NCI-H526 (cell line): ENCODE results near the gene TRIM72.
"Not testable (repeated sequence)": the region's sequence is repeated elsewhere in the genome, so short reads cannot be mapped to it uniquely, and the experiment has no call there.

Experiments used
- DNase-seq, 2 experiments: peaks; one replicate each; lab custom pipeline; 2025; lab: John Stamatoyannopoulos, UW

Gene TRIM72

DNA sequence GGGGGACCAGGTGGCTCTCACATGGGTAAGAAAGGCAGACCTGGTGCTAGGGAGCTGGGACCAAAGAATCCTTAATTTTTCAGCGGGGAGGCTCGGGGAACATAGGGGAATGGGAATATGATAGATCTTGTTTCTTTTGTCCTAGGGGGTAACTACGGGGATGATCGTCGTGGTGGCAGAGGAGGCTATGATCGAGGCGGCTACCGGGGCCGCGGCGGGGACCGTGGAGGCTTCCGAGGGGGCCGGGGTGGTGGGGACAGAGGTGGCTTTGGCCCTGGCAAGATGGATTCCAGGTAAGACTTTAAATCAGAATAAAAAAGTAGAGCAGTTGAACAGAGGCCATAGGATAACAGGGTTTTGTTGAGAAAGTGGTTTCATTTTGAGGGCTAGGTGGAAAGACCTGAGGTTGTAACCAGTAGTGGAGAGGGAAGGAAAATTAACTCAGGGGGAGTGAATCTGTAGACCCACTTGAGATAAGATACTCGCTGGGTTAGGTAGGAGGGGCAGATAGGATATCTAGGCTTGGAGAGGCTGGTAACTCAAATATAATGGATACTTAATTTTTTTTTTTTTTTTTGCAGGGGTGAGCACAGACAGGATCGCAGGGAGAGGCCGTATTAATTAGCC, 23.0 kb upstream of the TRIM72 start:
- DNase-seq = no peak

DNA sequence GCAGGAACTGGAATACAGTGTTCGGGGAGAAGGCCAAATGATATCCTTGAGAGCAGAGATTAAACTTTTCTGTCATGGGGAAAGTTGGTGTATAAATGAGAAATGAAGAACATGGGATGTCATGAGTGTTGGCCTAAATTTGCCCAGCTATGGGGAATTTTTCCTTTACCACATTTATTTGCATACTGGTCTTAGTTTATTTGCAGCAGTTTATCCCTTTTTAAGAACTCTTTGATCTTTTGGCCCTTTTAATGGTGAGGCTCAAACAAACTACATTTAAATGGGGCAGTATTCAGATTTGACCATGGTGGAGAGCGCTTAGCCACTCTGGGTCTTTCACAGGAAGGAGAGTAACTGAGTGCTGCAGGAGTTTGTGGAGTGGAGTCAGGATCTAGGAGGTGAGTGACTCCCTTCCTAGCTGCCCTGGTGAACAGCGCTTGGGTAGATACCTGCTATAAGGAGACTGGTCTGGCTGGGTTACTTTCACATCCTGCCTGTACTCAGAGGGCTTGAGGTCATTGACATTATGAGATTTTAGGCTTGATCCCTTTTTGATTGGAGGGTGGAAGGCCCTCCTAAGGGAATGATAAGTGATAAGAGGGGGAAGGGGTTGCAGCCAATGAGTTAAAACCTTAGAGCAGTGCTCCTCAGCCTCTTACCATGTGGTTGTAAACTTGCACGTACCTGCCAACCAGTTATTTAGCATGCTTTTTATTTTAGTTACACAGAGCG, 22.1 kb upstream of the TRIM72 start:
- DNase-seq = no peak

DNA sequence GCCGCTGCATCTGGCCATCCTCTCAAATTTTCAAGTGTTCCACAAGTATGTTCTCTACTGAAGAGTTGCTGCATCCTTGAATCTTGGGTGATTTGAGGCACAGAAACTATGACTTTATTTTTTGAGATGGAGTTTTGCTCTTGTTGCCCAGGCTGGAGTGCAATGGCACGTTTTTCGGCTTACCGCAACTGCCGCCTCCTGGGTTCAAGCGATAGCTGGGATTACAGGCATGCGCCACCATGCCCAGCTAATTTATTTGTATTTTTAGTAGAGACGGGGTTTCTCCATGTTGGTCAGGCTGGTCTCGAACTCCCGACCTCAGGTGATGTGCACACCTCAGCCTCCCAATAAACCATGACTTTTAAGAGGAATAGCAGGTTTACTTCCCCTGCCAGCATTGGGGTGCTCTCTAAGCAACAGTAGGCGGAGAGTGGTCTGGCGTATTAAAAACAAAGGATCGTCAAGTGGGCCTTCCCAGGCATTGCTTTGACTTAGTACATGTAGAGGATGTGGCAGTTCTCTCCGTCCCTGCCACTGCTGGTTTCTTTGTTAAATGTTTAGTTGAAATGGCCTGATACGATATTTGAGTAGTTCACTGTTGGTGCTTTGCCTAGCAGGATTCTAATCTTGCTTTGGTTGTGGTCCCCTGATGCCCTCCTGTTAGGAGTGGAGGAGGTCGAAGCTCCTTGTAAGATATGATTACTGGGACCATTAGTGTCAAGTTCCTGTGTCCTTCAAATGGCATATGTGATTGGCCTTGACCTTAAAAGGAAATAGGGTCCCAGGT, 20.9 kb upstream of the TRIM72 start:
- no peak for DNase-seq

- no peak for DNase-seq
Observed at GRCh38 chr16:31193874-31194273, 20.0 kb upstream of the TRIM72 start.

GRCh38 chr16:31194898-31195297, 19.0 kb upstream of the TRIM72 start:
- no peak for DNase-seq

GRCh38 chr16:31195861-31196260, 18.1 kb upstream of the TRIM72 start:
- DNase-seq = not testable (repeated sequence)

- no peak for DNase-seq
Observed at GRCh38 chr16:31196324-31197088, 17.4 kb upstream of the TRIM72 start.

DNA sequence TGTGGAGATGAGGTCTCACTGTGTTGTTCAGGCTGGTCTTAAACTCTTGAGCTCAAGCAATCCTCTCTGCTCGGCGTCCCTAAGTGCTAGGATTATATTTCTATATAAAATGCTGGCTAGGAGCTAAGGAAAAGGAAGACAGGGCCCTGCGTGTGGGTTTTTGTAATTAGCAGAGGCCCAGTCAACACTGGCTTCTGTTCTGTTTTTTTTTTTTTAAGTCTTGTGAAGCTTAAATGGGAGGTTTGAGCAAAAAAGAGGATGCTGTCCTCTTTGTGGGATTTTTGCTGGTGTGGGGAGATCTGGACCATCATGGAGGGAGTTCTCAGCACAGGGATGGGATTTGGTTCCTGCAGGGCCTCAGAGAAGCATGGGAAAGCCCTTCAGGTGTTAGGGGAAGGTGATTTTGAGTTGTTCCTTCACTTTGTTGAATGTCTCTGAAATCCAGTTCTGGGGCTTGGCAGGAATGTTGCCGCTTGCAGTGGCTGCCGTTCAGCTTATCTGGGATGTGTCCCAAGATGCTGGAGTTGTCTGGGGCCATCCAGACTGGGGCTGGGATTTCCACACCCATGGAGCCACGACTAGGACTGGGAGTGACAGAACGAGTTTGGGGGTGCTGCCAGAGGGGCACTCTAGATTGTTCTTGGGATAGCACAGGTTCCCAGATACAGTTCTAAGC, 15.6 kb upstream of the TRIM72 start:
- no peak for DNase-seq

DNA sequence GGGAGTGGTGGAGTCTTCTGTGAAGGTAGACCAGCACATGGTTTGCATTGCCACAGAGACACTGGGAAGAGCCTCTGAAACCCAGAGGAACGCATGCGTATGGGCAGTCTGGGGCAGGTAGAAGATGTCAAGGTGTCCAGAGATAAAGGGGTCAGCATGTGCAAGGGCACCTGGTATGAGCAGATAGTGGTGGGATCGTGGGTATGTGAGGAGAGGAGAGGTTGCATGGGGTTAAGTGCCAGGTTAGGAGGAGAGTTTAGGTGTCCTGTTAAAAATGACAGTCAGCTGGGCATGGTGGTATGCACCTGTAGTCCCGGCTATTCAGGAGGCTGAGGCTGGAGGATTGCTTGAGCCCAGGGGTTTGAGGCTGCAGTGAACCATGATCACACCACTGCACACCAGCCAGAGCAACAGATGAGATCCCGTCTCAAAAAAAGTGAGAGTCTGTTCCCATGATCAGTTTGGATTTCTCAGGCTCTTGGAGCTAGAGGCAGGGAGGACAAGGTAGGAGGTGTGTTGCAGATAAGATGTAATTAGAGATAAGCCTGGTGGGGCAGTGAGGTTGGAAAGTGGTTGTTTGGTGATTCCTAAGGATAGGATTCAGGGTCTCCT, 14.4 kb upstream of the TRIM72 start:
- DNase-seq = no peak

DNA sequence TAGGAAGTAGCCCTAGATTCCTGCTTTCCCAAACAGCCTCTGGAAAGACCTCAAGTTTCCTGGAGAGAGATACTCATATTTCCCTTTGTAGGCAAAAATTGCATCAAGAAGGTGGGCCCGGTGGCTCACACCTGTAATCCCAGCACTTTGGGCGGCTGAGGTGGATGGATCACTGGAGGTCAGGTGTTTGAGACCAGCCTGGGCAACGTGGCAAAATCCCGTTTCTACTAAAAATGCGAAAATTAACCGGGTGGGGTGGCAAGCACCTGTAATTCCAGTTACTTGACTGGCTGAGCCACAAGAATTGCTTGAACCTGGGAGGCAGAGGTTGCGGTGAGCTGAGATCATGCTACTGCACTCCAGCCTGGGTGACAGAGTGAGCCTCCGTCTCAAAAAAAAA, 13.8 kb upstream of the TRIM72 start:
- DNase-seq = not testable (repeated sequence)

DNA sequence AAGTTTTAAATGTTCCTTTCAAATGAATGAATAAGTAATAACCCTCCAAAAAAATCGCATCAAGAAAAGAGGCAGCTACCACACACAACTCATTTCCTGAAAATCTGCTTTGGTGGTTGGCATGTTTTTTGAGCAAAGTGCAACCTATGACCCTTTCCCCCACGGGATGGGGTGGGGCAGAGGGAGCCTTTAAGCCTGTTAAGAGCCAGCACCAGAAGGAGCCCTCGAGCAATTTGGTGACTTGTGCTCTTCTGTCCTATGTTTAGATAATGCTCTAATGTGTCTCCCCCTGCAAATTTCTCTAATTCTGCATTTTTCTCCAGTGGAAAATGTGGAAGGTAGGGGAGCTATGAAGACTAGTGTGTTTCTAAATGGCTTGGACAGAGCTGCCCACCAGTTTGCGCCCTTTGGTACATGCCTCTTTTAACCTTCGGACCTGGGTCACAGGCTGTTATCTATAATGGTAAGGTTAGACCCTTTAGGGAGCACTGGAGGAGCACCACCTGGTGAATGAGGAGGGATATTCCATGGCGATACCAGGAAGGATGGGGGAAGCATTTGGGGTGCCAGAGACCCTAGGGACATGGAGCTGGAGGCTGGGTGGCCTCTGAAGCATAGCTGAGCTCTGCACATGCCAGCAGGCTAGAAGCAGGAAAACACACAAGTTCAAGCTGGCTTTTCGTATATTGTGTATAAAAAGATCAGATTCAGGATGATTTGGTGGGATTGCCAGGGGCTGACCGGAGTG, 12.9 kb upstream of the TRIM72 start:
- DNase-seq = no peak

DNA sequence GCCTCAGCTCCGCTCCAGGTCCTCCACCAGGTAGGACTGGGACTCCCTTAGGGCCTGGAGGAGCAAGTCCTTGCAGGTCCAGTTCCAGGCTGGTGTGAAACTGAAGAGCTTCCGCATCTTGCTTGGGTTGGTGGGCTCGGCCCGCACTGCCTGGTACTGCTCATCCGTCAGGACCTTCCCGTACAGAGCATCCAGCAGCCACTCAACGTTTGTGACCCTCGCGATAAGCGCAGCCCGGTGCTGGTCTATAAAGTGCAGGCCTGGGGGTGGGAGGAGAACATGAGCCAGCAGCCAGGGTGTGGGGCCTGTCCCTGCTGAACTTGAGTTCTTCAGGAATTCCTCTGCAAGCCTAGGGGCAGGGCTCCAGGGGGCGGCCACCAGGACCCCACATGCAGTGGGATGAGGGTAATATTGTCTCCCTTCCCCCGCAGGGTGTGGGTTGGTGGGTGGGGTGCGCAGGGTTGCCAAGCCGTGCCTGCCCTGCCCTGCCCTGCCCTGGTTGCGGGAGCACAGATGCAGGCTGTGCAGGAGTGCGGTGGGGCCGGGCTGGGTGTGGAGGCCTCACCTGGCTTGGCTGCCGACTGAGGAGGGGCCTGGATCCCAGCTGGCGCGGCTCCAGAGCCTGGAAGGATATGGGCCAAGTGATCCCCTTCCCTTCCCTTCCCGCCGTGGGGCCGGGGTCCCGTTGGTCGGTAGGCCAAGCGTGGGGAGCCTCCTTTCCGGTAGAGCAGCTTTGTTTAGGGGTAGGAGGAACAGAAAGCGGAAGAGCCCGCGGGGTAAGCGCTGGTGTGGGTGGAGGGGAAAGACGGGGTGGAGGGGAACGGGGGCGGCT, 12.1 kb upstream of the TRIM72 start:
- peak in 1 of 2 experiments; percentile 55 for DNase-seq

DNA sequence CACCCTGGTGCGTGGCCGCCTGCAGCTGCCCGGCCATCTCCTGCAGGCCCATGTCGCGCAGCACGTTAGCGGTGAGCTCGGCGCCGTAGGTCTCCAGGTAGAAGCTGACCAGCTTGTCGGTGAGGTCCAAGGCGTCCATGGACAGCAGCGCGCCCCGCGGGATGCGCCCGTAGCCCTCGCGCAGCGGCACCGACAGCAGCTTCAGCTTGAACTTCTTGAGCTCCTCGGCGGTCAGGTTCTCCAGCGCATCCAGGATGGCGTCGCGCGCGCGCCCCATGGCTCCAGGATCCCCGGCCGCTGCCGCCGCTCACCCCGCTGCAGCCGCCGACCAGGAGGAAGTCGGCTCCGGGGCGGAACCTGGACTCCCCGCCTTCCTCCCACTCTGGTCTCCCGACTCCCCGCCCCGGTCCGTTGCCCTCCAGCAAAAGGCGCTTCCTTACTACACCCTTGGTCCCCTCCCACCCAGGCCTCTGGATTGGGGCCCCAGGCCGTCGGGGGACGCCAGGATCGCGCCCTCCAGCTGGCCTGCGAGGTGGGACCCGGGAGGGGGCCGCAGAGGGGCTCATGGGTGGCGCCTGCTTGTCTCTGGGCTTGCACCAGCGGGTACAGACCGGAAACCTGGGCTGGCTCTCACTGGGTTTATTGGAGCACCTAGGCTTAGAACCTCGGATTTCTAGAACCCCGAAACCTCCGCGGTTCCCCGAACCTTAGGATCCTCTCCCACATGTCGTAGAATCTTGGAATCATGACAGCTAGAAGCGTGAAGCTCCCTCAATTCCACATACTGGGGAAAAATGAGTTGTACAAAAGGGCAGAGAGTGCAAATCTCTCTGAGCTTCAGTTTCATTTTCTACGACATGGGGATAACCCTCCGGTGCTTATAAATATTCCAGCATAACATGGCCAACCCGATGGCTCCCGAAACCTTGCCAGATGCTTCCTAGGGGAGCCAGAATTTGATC, 11.2 kb upstream of the TRIM72 start, which contains the start of gene PYCARD:
Gene PYCARD, minus strand, starts transcription at position 347 of the 962 bp plus-strand sequence. Its CDS starts 70 bp downstream, at position 277.
- peak in 1 of 2 experiments; percentile 55 for DNase-seq

DNA sequence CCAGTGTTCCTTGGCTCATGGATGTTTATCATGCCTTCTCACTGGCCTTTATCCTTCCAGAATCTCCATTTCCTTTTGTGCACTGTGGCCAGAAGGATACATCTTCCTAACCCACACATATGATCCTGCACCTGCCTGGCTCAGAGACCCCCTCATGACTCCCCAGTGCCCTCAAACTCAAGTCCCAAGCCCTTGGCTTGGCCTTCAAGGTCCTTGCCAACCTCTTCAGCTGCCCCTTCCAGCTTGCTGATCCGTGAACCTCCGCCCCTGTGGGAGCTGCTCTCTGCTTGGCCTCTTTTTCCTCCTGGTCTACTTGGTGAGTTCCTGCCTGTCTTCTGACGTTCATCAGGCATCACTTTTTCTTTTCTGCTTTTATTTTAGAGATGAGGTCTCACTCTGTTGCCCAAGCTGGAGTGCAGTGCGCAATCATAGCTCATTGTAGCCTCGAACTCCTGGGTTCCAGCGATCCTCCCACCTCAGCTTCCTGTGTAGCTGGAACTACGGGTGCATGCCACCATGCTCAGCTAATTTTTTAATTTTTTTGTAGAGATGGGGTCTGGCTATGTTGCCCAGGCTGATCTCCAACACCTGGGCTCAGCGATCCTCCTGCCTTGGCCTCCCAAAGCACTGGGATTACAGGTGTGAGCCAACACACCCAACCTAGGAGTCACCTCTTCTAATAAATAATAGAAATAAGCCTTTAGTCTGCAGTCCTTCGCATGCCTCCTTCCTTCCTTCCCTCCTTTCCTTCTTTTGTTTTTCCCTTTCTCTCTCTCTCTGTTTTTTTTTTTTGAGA, 8.8 kb upstream of the TRIM72 start:
- DNase-seq = no peak

- no peak for DNase-seq
Observed at GRCh38 chr16:31206776-31207175, 7.1 kb upstream of the TRIM72 start.

- no peak for DNase-seq
Observed at GRCh38 chr16:31213342-31213741, 577 bp upstream of the TRIM72 start.

GRCh38 chr16:31214708-31215286, 878 bp downstream of the TRIM72 start:
- DNase-seq = peak in 1 of 2 experiments; percentile 35
